NCI-H2171 treated with DMSO at 0.1 percent for 48 hours (cell line): ENCODE results near the gene LHX1.

Source experiments
- DNase-seq: peaks from one replicate; lab custom pipeline; 2025; lab: John Stamatoyannopoulos, UW

LHX1 gene

DNA sequence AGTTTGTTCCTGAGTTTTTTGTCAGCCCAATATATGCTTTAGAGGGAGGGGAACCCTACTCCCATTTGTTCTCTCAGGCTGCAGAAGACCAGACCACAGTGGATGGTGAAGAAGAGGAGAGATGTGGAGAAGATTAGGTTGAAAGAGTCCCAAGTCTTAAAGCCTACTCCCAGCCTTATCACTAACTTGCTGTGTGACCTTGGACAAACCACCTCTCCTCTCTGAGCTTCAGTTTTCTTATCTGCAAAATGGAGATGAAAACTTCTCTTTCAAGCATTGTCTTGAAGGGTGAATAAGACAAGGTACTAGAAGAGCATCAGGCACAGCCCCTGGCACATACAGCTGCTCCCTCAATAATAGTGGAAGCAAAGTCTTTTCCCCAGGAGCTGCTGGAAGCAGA lies 15.1 kb upstream of the LHX1 start:
- DNase-seq = no peak

- DNase-seq = no peak
Observed at GRCh38 chr17:36923814-36924221, 13.5 kb upstream of the LHX1 start.

DNA sequence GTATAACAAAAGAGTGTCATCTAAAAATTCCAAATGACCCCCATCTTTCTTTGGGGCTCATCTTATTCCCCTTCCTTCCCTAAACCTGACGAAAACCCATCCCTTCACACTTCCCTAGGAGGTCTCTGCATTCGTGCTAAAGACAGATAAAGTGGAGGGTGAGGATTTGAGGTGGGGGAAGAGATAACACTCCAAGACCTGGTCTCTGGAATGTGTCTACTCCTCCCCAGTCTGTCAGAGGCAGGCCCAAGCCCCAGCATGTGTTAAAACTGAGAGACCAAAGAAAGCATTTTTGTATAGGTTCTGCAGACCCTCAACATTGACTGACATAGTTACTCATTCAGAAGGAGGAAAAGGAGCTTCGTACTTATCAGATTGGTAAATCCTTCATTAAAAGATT lies 11.0 kb upstream of the LHX1 start:
- DNase-seq = no peak

GRCh38 chr17:36926701-36927100 lies 10.6 kb upstream of the LHX1 start:
- no peak for DNase-seq

DNA sequence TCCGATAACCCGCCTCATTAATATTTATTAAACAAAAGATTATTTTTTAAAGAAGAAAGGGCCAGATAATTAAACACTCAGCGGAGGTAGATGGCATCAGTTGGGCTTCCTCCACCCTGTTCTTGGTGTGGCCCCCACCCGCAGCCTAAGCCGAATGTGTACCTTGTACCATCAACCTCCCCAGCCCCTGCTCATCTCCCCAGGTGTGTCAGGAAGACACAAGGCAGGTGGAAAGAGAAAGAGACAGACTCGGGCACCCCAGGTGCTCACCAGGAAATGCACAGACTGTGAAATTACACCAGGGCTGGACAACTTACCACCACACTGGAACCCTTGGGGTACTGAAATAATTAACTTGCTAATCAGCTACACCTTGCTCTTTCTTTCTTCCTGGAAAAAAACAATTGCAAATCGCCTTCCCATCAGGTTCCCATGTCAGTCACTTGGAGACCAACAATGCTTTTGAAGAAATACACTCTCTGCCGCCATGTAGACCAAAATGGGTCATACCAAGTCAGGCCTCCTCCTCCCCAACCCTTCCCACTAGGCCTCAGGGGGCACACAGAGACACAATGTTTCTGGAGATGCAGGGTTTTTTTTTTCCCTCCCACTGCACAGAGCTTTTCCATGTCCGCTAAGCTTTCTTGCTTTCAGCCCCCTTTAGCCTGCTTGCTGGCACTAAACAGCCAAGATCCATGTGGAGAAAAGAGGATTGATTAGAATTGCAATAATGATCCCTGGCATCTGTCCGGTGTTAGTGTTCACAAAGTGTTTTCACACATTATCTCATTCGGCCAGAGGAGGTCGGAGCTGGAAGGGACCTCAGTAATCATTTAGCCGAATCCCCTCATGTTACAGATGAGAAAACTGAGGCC lies 8.6 kb upstream of the LHX1 start:
- no peak for DNase-seq

DNA sequence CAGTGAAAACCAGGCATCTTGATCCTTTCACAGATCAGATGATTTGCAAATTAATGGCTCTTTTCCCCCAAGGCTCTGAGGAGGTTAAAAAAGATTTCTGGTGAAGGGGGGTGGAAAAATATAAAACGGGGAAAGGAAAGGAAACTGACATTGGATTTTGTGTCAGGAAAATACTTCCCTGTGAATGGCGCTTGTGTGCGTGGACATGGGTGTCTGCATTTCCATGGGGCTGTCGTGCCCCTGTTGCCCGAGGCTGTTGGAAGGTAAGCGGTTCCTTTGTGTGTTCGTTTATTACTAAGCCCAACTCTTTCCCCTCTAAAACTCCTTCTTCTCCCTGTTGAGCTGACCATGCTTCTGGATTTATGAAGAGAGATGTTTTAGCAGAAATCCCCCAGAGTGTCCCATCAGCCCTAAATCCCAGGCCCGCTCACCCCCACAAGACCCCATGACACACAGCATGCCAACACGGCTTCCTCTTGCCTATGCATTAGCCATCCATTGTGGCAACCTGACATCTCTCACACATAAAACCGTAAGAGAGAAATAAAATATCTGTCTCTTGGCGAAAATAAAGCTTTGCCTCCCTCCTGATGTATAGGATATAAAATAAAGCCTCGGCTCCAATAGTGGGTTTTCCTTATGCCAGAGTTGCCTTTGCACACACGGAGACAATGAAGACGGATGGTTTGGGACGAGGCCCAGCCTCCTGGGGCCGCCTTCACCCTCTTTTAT lies 7.3 kb upstream of the LHX1 start:
- no peak for DNase-seq

DNA sequence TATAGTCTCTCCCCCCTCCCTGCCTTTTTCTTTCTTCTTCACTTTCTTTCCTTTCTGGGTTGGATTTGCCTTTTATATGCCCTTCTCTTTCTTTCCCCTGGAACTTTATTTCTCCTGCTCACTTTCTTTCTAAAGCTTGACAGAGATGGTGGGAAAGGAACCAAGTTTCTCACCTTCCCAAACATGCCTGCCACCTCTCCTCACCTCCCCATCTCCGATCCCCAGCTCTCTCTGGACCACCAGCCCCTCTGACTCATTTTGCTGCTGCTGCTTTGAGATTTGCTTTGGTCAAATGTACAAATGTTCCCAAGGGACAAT lies 6.7 kb upstream of the LHX1 start:
- no peak for DNase-seq

GRCh38 chr17:36931096-36931696 lies 6.1 kb upstream of the LHX1 start:
- DNase-seq = no peak

DNA sequence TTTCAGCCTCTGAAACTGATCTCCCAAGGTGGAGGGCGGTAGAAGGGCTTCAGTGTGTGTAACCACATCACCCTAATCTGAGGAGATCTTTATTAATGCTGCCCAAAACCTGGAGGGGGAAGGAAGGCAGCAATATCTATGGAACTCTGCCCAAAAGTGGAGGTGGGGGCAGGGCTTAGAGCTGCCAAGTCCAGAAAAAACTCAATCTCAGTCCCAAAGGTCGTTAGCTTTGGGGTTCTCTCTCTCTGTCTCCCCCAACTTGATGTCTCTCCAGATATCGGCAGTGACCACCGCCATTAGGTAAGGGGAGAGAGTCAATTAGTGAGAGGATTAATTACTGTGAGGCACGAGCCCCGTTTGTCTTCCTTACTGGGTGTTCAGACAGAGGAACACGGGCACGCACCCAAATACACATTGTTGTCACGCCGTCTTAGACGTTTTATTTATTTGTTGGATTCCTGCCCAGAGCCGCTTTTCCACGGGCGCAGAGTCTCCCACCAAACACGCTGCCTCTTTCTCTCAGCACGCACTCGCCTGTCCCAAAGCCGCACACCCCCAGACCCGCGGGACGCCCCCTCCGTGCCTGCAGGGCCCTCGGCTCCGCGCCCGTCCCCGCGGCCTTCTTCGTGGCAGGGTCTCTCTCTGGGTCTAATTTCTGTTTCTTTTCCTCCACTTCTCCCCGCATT lies 5.4 kb upstream of the LHX1 start:
- no peak for DNase-seq

DNA sequence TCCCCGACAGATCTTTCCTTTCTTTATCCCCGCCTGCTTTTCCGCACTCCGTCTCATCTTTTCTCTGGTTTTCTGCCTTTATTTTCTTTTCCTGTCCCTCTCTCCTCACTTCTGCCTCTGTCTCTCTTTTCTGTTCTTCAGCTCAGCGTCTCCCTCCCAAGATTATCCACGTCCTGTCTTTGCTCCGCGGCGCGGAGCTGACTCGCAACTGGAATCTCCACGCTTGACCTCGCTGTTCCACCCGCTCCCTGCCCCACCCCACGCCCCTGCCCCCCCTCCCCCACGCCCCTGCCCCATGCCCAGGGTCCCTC lies 4.9 kb upstream of the LHX1 start:
- DNase-seq = no peak

DNA sequence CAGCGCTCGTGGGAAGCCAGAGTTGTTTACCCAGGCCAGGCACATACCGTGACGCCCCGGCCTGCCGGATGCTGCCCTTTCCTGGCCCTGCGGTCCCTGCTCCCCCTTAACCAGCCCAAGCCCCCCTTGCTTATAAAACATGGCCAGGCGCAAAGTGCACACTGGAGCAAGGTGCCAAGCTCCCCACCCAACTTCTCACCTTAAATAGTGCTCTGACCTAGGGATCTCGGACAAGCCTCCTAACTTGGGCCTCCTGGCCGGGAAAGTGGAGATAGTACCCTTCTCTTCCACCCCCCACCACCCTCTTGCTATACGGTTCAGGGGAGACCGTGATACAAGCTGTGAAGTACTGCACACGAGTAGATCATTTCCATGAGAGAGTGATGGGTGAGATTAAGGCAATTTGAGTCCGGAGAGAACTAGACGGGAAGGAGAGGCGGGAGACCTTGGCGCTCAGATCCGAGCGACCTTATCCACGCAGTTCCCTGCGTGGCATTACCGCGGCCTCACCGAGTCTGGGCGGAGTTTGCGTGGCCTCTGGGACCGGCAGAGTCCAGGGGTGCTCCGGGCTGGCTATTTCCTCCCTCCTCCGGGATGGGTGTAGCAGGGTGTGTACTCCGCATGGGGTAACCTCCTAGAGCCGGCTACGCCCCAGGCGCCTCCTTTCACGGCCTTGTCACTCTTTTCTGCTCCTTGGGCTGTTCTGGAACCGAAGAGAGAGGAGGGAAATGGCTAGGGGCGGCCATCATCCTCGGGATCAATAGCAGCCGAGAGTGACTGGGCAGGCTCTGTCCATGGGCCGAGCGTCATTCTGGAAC lies 4.4 kb upstream of the LHX1 start:
- no peak for DNase-seq

- DNase-seq = no peak
Observed at GRCh38 chr17:36933512-36934143, 3.6 kb upstream of the LHX1 start.

DNA sequence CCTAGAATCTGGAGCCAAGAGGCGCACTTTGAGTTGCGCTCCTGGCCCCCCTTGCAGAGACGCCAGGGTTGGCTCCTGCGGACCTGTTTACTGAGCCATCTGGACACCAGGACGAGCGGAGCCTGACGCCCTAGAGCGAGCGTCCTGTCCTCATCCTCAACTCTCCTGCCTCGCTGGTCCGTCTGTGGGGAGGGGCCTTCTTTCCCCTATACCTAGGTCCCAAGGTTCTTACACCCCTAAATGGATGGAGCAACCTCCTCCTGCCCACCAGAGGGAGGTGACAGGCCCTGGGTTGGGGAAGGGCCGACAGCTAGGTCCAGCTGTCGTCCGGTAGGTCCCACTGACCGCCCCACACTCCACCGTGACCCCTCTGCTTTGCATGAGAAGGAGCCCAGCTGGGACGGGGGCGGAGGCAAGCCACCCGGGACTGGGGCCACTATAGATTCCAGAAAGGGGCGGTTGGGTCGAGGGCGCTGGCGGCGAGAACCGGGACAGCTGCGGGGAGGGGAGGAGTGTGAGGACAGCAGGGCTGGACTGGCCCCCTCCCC lies 3.1 kb upstream of the LHX1 start:
- DNase-seq = no peak

DNA sequence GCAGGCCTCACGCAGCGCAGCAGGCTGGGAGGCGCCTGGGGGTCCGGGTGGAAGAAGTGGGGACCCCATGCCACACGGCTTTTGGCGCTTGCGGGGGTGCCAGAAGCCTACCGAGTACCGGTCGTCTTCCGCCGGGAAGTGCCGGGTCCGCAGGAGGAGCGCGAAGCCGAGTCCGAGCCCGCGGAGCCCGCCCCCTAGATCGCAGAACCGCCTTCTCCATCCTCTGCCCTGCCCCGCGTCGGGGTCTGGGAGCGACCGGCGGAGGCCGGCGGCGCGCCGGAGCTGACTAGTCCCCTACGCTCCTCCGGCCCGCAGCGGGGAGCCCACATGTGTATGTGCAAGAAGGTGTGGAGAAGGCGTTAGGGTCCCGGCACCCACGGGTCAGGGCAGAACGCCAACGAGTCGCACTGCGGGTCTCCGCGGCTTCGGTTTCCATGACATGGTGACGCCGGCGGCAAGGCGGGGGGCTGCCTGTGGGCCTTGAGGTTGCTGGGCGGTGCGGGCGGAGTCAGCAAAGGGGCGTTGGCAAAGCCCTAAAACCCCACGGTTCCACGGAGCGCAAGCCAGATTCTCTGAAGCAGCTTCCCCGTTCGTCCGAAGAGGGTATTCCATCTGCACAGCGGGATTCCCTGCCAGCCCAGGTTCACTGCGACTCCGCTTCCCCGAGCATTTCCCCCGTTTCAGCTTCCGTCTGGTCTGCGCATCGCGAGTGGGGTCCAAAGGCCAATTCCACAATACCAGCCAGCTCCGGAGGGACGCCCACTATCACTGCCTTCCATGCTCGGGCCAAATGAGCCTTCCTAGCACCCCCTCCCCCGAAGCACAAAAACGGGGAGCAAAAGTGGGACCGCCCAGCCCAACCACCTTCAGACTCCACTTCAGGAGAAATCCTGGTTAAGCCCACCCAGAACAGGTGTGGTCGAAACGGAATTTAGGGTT lies 2.3 kb upstream of the LHX1 start:
- DNase-seq = no peak

DNA sequence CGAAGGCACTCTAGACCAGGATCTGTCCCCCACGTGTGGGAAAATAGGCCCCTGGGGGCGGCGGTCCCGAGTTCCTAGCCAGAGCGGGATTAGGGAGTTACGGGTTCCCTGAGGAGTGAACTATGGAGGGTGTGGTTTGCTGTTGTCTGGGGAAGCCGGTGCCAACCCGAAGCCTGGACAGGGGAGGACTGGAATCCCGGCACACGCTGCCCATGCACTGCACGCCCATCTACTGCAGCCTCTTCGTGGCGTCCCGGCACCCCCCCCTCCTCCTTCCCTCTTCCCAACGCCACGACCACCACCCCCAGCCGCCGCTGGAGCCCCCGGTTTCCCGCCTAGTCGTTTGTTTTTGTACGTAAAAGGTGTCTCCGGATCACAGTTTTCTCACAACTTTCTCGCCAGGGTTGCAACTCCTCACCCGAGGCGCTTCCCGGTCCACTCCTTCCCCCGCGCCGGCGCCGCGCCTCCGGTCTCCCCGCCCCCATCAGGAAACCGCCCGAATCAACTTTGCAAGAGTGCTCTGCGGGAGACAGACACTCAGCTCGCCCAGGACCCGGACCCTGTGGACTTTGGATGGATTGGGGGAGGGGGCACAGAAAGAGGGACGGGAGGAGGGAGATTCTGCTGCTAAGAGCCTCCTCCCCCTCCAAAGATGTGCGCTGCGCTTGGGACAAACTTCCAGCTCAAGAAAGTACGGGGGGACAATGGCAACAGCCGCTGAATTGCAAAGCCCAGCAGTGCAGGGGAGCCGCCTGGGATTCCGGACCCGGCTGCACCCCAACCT lies 1.4 kb upstream of the LHX1 start:
- no peak for DNase-seq

DNA sequence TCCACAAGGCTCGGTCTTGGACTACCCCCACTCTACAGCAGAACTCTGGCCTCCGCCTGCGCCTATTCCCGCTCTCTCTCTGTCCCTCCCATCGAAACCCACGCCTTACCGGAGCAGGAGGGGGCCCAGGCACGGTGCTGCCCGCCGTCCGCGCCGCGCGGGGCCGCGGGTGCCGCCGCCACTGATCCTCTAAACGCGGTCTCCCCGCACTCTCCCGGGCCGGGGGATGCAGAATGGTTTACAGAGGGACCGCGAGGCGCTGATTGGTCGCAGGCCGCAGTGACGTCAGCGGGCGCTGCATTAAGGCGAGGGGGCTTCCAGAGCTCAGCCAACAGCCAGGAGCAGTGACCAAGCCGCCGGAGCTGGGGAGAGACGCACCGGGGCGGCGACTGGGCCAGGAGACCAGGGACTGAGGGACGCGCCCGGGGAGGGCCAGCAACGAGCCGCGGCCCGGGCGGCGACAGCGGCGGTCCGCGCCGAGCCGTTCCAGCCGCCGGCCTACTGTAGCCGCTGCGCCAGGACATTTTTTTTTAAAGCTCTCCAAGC lies 747 bp upstream of the LHX1 start:
- DNase-seq = no peak

GRCh38 chr17:36937959-36938565 lies 787 bp downstream of the LHX1 start:
- DNase-seq = no peak

DNA sequence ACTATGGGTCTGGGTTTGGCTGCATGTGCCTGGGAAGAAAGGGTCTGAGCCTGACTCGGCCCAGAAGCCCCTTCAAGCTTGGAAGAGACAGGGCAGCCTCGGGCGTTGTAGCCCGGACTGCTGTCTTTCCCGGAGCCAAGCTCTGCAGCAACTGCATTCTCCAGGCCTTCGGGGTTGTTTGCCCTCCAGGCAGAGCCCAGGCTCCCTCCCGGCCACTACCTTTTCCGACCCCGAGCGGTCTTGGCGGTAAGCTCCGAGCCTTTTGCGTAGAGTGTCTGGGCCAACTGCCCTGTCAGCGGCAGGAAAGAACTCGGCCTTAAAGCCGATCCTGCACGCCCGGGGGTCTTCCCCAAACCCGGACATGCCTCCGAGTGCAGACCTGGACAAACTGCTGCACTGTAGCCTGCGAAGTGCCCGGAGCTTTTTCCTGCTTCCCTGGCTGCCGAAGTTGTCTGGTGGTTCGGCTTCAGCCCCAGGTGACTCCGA lies 1.3 kb downstream of the LHX1 start:
- no peak for DNase-seq
